GM12872 (cell line): ENCODE measurements around the gene LENG8.

ENCODE experiments used
- TF ChIP-seq, protein P1 (sequence below): IDR thresholded peaks from 3 replicates; pipeline ENCODE4 v1.5.1; 2011; ENCODE audit warnings: low read depth, mild to moderate bottlenecking, low read length, moderate library complexity; ENCODE audit not compliant: insufficient read depth

Gene LENG8

DNA sequence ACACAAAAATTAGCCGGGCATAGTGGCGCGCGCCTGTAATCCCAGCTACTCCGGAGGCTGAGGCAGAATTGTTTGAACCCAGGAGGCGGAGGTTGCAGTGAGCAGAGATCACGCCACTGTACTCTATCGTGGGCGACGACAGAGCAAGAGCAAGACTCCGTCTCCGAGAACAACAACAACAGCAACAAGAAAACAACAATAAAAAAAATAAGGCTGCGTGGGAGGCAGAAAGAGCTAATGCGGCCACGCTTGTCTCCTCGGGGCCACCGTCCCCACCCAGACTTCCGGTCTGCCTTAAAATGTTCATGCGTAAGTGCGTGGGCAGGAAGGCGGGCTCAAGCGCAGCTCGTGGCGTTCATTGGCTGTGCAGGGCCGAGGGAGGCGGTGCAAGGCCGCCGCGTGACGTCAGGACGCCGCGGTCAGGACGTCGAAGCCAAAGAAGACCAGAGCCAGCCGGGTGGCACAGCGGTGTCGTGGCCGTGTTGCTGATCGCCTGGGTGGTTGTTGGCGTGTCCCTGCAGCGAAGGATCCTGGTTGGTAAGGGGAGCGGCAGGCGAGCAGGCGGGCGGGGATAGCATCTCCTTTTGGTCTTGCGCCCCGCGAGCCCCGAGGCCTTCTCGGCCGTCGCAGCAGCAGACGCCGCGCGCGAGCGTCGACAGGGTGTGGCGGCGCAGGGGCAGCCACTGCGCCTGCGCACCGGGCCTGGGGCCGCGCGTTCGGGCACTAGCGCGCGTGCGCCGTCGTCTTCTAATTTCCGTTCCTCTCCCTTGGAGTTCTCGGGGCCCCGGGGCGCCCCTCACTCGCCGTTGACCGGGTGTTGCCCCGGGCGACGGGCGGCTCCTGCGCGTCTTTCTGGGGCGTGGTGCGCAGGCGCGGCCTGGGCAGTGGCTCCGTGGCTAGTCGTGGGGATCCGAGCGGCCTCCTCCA lies at the start of gene LENG8:
LENG8 (plus strand) TSS at position 426 of the 927 bp plus-strand sequence. CDS start 2,146 bp downstream, outside the sequence.
- TF ChIP-seq, protein P1, sequence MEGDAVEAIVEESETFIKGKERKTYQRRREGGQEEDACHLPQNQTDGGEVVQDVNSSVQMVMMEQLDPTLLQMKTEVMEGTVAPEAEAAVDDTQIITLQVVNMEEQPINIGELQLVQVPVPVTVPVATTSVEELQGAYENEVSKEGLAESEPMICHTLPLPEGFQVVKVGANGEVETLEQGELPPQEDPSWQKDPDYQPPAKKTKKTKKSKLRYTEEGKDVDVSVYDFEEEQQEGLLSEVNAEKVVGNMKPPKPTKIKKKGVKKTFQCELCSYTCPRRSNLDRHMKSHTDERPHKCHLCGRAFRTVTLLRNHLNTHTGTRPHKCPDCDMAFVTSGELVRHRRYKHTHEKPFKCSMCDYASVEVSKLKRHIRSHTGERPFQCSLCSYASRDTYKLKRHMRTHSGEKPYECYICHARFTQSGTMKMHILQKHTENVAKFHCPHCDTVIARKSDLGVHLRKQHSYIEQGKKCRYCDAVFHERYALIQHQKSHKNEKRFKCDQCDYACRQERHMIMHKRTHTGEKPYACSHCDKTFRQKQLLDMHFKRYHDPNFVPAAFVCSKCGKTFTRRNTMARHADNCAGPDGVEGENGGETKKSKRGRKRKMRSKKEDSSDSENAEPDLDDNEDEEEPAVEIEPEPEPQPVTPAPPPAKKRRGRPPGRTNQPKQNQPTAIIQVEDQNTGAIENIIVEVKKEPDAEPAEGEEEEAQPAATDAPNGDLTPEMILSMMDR: no peak

DNA sequence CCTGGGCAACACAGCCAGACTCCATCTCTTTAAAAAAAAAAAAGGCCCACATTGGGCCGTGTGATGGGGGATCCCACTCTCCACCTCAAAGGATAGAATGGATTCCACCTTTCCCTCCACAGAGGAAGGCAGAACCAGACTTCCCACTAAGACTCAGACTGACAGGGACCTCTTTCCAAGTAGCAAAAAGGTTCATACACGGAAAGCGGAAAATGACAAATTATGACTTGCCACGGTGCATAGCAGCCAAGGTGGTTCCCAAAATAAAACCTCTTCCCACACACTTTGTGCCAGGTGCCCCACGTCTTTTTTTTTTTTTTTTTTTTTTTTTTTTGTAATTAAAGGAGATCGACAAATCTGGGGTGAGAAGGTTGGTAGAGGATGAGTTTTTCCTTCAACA lies 48.1 kb upstream of the LENG8 start:
- TF ChIP-seq, protein P1: no peak

DNA sequence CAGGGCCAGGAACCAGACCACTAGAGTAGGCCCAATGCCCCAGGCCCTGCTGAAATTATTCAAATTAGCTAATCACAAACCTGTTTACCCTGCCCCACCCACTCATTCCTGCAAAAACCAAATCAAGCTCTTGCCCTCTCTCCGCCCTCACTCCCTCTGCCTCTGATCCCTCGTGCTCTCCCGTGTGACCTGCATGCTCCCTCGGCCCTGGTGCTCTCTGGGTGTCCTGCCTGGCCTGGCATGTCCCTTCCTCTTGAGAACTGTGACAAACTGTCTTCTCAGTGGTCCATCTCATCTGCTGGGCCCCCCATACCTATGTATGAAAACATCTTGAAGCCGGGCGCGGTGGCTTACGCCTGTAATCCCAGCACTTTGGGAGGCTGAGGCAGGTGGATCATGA lies 45.9 kb upstream of the LENG8 start:
- TF ChIP-seq, protein P1: no peak

DNA sequence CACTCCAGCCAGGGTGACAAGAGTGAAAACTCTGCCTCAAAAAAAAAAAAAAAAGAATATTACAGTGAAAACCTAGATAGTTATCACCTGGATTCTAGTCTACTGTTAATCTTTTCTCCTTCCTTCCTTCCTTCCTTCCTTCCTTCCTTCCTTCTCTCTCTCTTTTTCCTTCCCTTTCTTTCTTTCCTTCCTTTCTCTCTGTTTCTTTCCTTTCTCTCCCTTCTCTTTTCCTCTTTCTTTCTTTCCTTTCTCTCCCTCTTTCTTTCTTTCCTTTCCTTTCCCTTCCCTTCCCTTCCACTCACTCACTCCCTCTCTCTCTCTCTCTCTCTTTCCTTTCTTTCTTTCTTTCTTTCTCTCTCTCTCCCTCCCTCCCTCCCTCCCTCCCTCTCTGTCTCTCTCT lies 43.4 kb upstream of the LENG8 start:
- TF ChIP-seq, protein P1: no peak

DNA sequence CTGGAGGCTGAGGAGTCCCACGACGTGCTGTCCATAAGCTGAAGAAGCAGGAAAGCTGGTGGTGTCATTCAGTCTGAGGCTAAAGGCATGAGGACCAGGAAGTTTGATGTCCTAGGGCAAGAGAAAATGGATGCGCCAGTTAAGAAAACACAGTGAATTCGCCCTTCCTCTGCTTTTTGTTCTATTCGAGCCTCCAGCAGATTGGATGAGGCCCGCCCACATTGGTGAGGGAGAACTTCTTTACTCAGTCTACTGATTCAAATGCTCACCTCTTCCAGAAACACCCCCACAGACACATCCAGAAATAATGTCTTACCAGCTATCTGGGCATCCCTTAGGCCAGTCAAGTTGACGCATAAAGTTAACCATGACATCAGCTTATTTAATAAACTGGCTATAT lies 41.2 kb upstream of the LENG8 start:
- TF ChIP-seq, protein P1: no peak

DNA sequence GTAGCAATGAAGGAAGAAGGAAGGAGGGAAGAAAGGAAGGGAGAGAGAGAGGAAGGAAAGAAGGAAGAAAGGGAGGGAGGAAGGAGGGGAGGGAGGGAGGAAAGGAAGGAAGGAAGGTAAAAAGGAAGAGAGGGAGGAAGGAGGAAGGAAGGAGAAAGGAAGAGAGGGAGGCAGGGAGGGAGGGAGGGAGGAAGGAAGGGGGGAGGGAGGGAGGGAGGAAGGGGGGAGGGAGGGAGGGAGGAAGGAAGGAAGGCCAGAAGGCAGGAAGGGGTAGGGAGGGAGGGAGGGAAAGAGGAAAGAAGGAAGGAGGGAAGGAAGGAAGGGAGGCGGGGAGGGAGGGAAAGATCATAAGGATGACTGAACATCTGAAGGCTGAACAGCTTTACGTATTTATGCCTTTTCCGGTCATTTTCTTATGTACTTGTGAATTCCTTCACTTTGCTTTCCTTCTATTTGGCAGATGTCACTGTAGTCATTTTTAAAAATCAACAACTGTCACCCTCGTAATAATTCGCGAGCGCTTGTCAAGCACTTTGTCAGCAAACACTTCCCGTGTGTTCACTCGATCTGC lies 40.5 kb upstream of the LENG8 start:
- TF ChIP-seq, protein P1: no peak

DNA sequence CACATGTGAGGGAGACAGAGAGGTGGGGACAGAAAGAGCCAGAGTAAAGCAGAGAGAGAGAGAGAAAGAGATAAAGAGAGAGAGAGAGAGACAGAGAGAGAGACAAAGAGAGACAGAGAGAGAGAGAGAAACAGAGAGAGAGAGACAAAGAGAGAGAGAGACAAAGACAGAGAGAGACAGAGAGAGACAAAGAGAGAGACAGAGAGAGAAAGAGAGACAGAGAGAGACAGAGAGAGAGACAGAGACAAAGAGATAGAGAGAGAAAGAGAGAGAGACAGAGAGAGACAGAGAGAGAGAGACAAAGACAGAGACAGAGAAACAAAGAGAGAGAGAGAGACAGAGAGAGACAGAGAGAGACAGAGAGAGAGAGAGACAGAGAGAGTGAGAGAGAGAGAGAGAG lies 38.0 kb upstream of the LENG8 start:
- TF ChIP-seq, protein P1: no peak
